Erythroblast (primary cell): ENCODE data around the gene CXXC1.
"Not testable (repeated sequence)": the region's sequence is repeated elsewhere in the genome, so short reads cannot be mapped to it uniquely, and the experiment has no call there.

ENCODE experiments used
- DNase-seq, 2 experiments: peaks; one replicate each; lab custom pipeline; 2025; lab: John Stamatoyannopoulos, UW
- GATA1 ChIP-seq: IDR thresholded peaks from 2 replicates; pipeline ENCODE4 v1.6.1; 2011; ENCODE audit warnings: low read depth, mild to moderate bottlenecking, control low read depth, low read length, moderate library complexity
- POLR2A ChIP-seq: IDR thresholded peaks from 2 replicates; pipeline ENCODE4 v1.6.1; 2011; ENCODE audit warnings: mild to moderate bottlenecking, low read length

CXXC1 gene

GRCh38 chr18:50307738-50308470, 20.4 kb upstream of the CXXC1 start:
- TF ChIP-seq POLR2A (peak; percentile 34), GATA1 (no peak)
- peak; percentile 85 to 86 for DNase-seq

GRCh38 chr18:50307400-50307737, 19.9 kb upstream of the CXXC1 start:
- no peak for DNase-seq
- TF ChIP-seq GATA1: no peak
- TF ChIP-seq POLR2A: no peak

GRCh38 chr18:50306944-50307343, 19.5 kb upstream of the CXXC1 start:
- no peak for DNase-seq
- no peak for TF ChIP-seq GATA1

- TF ChIP-seq POLR2A (no peak), GATA1 (no peak)
Measured at GRCh38 chr18:50301074-50301473, 13.6 kb upstream of the CXXC1 start.

GRCh38 chr18:50299626-50300388, 12.3 kb upstream of the CXXC1 start:
- TF ChIP-seq GATA1 (no peak), POLR2A (no peak)
- DNase-seq: no peak

More at GRCh38 chr18:50301074-50301473, 13.6 kb upstream of the CXXC1 start:
- DNase-seq: no peak

- TF ChIP-seq POLR2A: no peak
- no peak for TF ChIP-seq GATA1
- no peak for DNase-seq
Measured at GRCh38 chr18:50298443-50299284, 11.2 kb upstream of the CXXC1 start.

- DNase-seq: peak; percentile 74 to 82
- TF ChIP-seq GATA1: no peak
- TF ChIP-seq POLR2A: no peak
Measured at GRCh38 chr18:50297621-50298442, 10.3 kb upstream of the CXXC1 start.

- no peak for TF ChIP-seq GATA1
- no peak for TF ChIP-seq POLR2A
- no peak for DNase-seq
Measured at GRCh38 chr18:50293039-50293438, 5.5 kb upstream of the CXXC1 start.

- DNase-seq: no peak
Measured at GRCh38 chr18:50289108-50289443, 1.6 kb upstream of the CXXC1 start.

GRCh38 chr18:50288348-50289107, 1.0 kb upstream of the CXXC1 start:
- not testable (repeated sequence) for DNase-seq

More at GRCh38 chr18:50289108-50289443, 1.6 kb upstream of the CXXC1 start:
- TF ChIP-seq POLR2A (no peak), GATA1 (no peak)

GRCh38 chr18:50287028-50287440, 458 bp downstream of the CXXC1 start:
- peak; percentile 82 to 83 for DNase-seq
- TF ChIP-seq GATA1: no peak
- no peak for TF ChIP-seq POLR2A

- peak; percentile 85 to 86 for DNase-seq
- TF ChIP-seq GATA1 (no peak), POLR2A (no peak)
Measured at GRCh38 chr18:50286391-50287027, 983 bp downstream of the CXXC1 start.
